Activated B cell treated with CpG ODN at 0.5 μM for 24 hours (primary cell): ENCODE results near the gene SLC9A7. TPM values are rescaled to one million over a fixed set of nuclear protein-coding genes. Genes with fewer than 3 reads are reported as not detected.

Experiments used
- ATAC-seq: fragments of 200-7000 bp; cut with Tn5 transposase; one replicate; pipeline ENCODE4 v1.10.0; 2021; ENCODE audit warnings: low read depth, mild to moderate bottlenecking, moderate library complexity
- CTCF ChIA-PET: fragments of 350-600 bp; sonication (Branson Sonifier 250); formaldehyde crosslinking; loops from one replicate; lab custom pipeline; 2021; ENCODE audit warnings: antibody characterized with exemption; lab: Charles Lee
- POLR2A ChIA-PET: fragments of 350-600 bp; sonication (Branson Sonifier 250); formaldehyde crosslinking; loops from one replicate; lab custom pipeline; 2021; ENCODE audit warnings: antibody characterized with exemption; lab: Charles Lee
- DNase-seq: peaks from one replicate; pipeline ENCODE4 v3.0.0; 2022
- H3K27ac Mint-ChIP-seq: one replicate; pipeline ENCODE4 v1.8.0; 2020; ENCODE audit warnings: mixed read lengths
- H3K27me3 Mint-ChIP-seq: one replicate; pipeline ENCODE4 v1.8.0; 2021; ENCODE audit warnings: mixed read lengths
- H3K36me3 Mint-ChIP-seq: one replicate; pipeline ENCODE4 v1.8.0; 2021; ENCODE audit warnings: low read depth, mixed read lengths
- H3K4me1 Mint-ChIP-seq: one replicate; pipeline ENCODE4 v1.8.0; 2021; ENCODE audit warnings: mixed read lengths
- H3K4me3 Mint-ChIP-seq: one replicate; pipeline ENCODE4 v1.8.0; 2020; ENCODE audit warnings: mild to moderate bottlenecking, mixed read lengths
- H3K9me3 Mint-ChIP-seq: one replicate; pipeline ENCODE4 v1.8.0; 2020; ENCODE audit warnings: mixed read lengths
- CTCF ChIP-seq: fragments of 200-600 bp; IDR thresholded peaks from one replicate; pipeline ENCODE4 v1.8.0; 2022; ENCODE audit warnings: antibody characterized with exemption, mild to moderate bottlenecking
- intact Hi-C: fragments of 100-400 bp; cut with micrococcal nuclease; formaldehyde crosslinking; loops from one replicate; pipeline ENCODE4 v1.15.1; 2024
- total RNA-seq: library from RNA; stranded (reverse); gene quantifications from 2 replicates; pipeline ENCODE4 v1.2.3, GENCODE V29; 2022

SLC9A7 gene
- total RNA-seq, 1 donor from 2014 or later: 55.1 TPM

- ATAC-seq (no peak), DNase-seq (no peak)
- intact Hi-C loops: no loop called here
- no peaks in the 10 kb centered on the region for H3K27me3 Mint-ChIP-seq
- ChIA-PET CTCF (no interaction called here), POLR2A (interaction anchor here (0.5 kb wide), 1 partner anchor 379 kb away, joined by 6 read pairs; no protein-coding TSS in a partner anchor)
- H3K36me3 Mint-ChIP-seq: peaks cover 47% of the 10 kb centered on the region
- TF ChIP-seq CTCF: no peak
- H3K4me3 Mint-ChIP-seq: no peak overlapping the region
- peaks cover 7% of the 10 kb centered on the region for H3K9me3 Mint-ChIP-seq
- no peak overlapping the region for H3K27ac Mint-ChIP-seq
- H3K4me1 Mint-ChIP-seq: peaks cover 40% of the 10 kb centered on the region
Observed at GRCh38 chrX:46739736-46740135, 19.2 kb downstream of the SLC9A7 start.

GRCh38 chrX:46737462-46737861, 21.5 kb downstream of the SLC9A7 start:
- Mint-ChIP-seq H3K27me3 (no peaks in the 10 kb centered on the region), H3K4me1 (peaks cover 31% of the 10 kb centered on the region), H3K4me3 (no peak overlapping the region), H3K9me3 (peaks cover 7% of the 10 kb centered on the region), H3K36me3 (peaks cover 39% of the 10 kb centered on the region), H3K27ac (no peak overlapping the region)
- POLR2A ChIA-PET: no interaction called here
- CTCF ChIA-PET: no interaction called here
- no peak for ATAC-seq
- no peak for DNase-seq
- TF ChIP-seq CTCF: no peak
- intact Hi-C loops: no loop called here

GRCh38 chrX:46737041-46737440, 21.9 kb downstream of the SLC9A7 start:
- Mint-ChIP-seq H3K36me3 (peaks cover 39% of the 10 kb centered on the region), H3K27ac (no peak overlapping the region), H3K9me3 (peaks cover 7% of the 10 kb centered on the region), H3K4me1 (peaks cover 31% of the 10 kb centered on the region), H3K4me3 (no peak overlapping the region), H3K27me3 (no peaks in the 10 kb centered on the region)
- ChIA-PET CTCF (no interaction called here), POLR2A (no interaction called here)
- no peak for ATAC-seq
- no peak for TF ChIP-seq CTCF
- no peak for DNase-seq
- intact Hi-C loops: no loop called here

GRCh38 chrX:46735622-46736021, 23.3 kb downstream of the SLC9A7 start:
- Mint-ChIP-seq H3K4me1 (peaks cover 37% of the 10 kb centered on the region), H3K9me3 (peaks cover 7% of the 10 kb centered on the region), H3K4me3 (no peak overlapping the region), H3K27me3 (no peaks in the 10 kb centered on the region), H3K27ac (no peak overlapping the region), H3K36me3 (peaks cover 34% of the 10 kb centered on the region)
- intact Hi-C loops: no loop called here
- ChIA-PET POLR2A (no interaction called here), CTCF (no interaction called here)
- no peak for ATAC-seq
- no peak for TF ChIP-seq CTCF
- no peak for DNase-seq

- ATAC-seq (no peak), DNase-seq (no peak)
- H3K27ac Mint-ChIP-seq: peak overlapping the region; percentile 71
- intact Hi-C loops: no loop called here
- peaks cover 31% of the 10 kb centered on the region for H3K4me1 Mint-ChIP-seq
- ChIA-PET POLR2A (no interaction called here), CTCF (no interaction called here)
- peaks cover 5% of the 10 kb centered on the region for H3K9me3 Mint-ChIP-seq
- TF ChIP-seq CTCF: no peak
- H3K36me3 Mint-ChIP-seq: peaks cover 25% of the 10 kb centered on the region
- H3K27me3 Mint-ChIP-seq: no peaks in the 10 kb centered on the region
- no peak overlapping the region for H3K4me3 Mint-ChIP-seq
Observed at GRCh38 chrX:46733226-46733625, 25.7 kb downstream of the SLC9A7 start.
